ENCODE measurements around the gene WNT2. TPM values are rescaled to one million over a fixed set of nuclear protein-coding genes. Genes with fewer than 3 reads are reported as not detected.

WNT2 gene
- total and polyA plus RNA-seq, 11 donors: 0.09 to 1.2 (median 0.20) TPM; not detected in 3

- WGBS, 4 donors: 76 to 81% (median 78%) methylated on average over 3 of the region's 3 CpGs
- no peaks in the 10 kb centered on the region for H3K36me3 ChIP-seq
- H3K9me3 ChIP-seq: no peaks in the 10 kb centered on the region
- TF ChIP-seq POLR2A (IDR thresholded peaks at IDR 0.05) (no peak), CTCF (IDR thresholded peaks at IDR 0.05) (no peak)
- H3K4me3 ChIP-seq: no peak overlapping the region
- no peak for ATAC-seq
- no peak for DNase-seq
- intact Hi-C loops (cut with DNase I): no loop called here
- no peaks in the 10 kb centered on the region for H3K4me1 ChIP-seq
- peaks cover 0 to 4% (median 0%) of the 10 kb centered on the region in 9 donors for H3K27me3 ChIP-seq
- H3K27ac ChIP-seq: no peak overlapping the region
Observed at GRCh38 chr7:117269886-117270285, 53.0 kb downstream of the WNT2 start.

GRCh38 chr7:117269417-117269816 is 53.4 kb downstream of the WNT2 start:
- DNase-seq (no peak), ATAC-seq (no peak)
- Histone ChIP-seq H3K27me3 (peaks cover 0 to 4% (median 0%) of the 10 kb centered on the region in 9 donors), H3K36me3 (no peaks in the 10 kb centered on the region), H3K9me3 (no peaks in the 10 kb centered on the region), H3K4me1 (no peaks in the 10 kb centered on the region), H3K4me3 (no peak overlapping the region), H3K27ac (no peak overlapping the region)
- intact Hi-C loops (cut with DNase I): no loop called here
- WGBS, 4 donors: 76 to 85% (median 81%) methylated on average over 5 of the region's 5 CpGs
- no peak for TF ChIP-seq POLR2A (IDR thresholded peaks at IDR 0.05)
- TF ChIP-seq CTCF (IDR thresholded peaks at IDR 0.05): no peak

DNA sequence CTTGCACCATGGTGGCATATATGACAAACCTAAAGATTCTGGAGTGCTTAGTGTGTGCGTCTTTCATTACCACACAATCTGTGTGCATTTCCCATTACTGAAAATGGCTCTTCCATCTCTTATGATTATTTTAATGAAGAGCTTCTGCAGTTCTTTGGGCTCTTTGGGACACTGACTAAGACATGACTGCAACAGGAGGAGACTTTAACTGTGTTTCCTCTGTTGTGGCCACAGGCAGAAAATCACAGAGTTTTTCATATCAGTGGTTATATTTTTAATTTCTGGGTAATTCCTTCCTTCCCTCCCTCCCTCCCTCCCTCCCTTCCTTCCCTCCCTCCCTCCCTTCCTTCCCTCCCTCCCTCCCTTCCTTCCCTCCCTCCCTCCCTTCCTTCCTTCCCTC is 58.1 kb downstream of the WNT2 start:
- no peak overlapping the region for H3K27ac ChIP-seq
- no peak overlapping the region for H3K4me3 ChIP-seq
- TF ChIP-seq POLR2A (IDR thresholded peaks at IDR 0.05) (no peak), CTCF (IDR thresholded peaks at IDR 0.05) (no peak)
- H3K36me3 ChIP-seq: no peaks in the 10 kb centered on the region
- no peaks in the 10 kb centered on the region for H3K9me3 ChIP-seq
- ATAC-seq (no peak), DNase-seq (no peak)
- intact Hi-C loops (cut with DNase I): no loop called here
- 0 to 97% (median 20%) methylated on average over 1 of the region's 1 CpG for WGBS, 4 donors
- no peaks in the 10 kb centered on the region for H3K4me1 ChIP-seq
- H3K27me3 ChIP-seq: peaks cover 0 to 4% (median 0%) of the 10 kb centered on the region in 9 donors

GRCh38 chr7:117262546-117262945 is 60.3 kb downstream of the WNT2 start:
- Histone ChIP-seq H3K27me3 (peaks cover 0 to 4% (median 0%) of the 10 kb centered on the region in 9 donors), H3K27ac (no peak overlapping the region), H3K9me3 (no peaks in the 10 kb centered on the region), H3K36me3 (no peaks in the 10 kb centered on the region), H3K4me3 (no peak overlapping the region), H3K4me1 (no peaks in the 10 kb centered on the region)
- ATAC-seq: no peak
- intact Hi-C loops (cut with DNase I): no loop called here
- no peak for TF ChIP-seq CTCF (IDR thresholded peaks at IDR 0.05)
- no peak for TF ChIP-seq POLR2A (IDR thresholded peaks at IDR 0.05)
- DNase-seq: no peak
- 93 to 98% (median 94%) methylated on average over 2 of the region's 2 CpGs for WGBS, 4 donors
